GM23338 (cell line): ENCODE data around the gene NUDT15. TPM values are rescaled to one million over a fixed set of nuclear protein-coding genes. Genes with fewer than 3 reads are reported as not detected.
A peak's percentile ranks its signal among the peaks of the same experiment; 100 is the strongest.

Experiments
- ATAC-seq: fragments of 200-7000 bp; cut with Tn5 transposase; 3 replicates; pipeline ENCODE4 v1.9.1; 2020
- DNase-seq: peaks from one replicate; pipeline ENCODE4 v3.0.0-alpha.2; 2015; ENCODE audit warnings: low spot score
- H2AFZ ChIP-seq: fragments of 200-600 bp; sonication (generic); 2 replicates; pipeline ENCODE4 v1.8.0; 2016; ENCODE audit warnings: antibody characterized with exemption, mild to moderate bottlenecking, moderate library complexity
- H3F3A ChIP-seq: fragments of 200-600 bp; sonication (generic); replicated peaks from 2 replicates; pipeline ENCODE4 v1.8.0; 2017; ENCODE audit warnings: antibody characterized with exemption, mixed run types, low read depth
- H3K27ac ChIP-seq: fragments of 200-600 bp; sonication (generic); 2 replicates; pipeline ENCODE4 v1.6.1; 2016; ENCODE audit warnings: low read depth
- H3K27me3 ChIP-seq: fragments of 200-600 bp; sonication (generic); 2 replicates; pipeline ENCODE4 v1.8.0; 2016; ENCODE audit warnings: mild to moderate bottlenecking, mixed run types, moderate library complexity; ENCODE audit not compliant: insufficient read depth
- H3K36me3 ChIP-seq: fragments of 200-600 bp; sonication (generic); 2 replicates; pipeline ENCODE4 v1.8.0; 2016; ENCODE audit warnings: mild to moderate bottlenecking; ENCODE audit not compliant: insufficient read depth
- H3K4me1 ChIP-seq: fragments of 200-600 bp; sonication (generic); 2 replicates; pipeline ENCODE4 v1.8.0; 2016; ENCODE audit warnings: mild to moderate bottlenecking, moderate library complexity; ENCODE audit not compliant: insufficient read depth
- H3K4me2 ChIP-seq: fragments of 200-600 bp; sonication (generic); 2 replicates; pipeline ENCODE4 v1.7.1; 2017; ENCODE audit warnings: mixed run types
- H3K4me3 ChIP-seq: fragments of 200-600 bp; sonication (generic); 2 replicates; pipeline ENCODE4 v1.6.1; 2016; ENCODE audit warnings: mixed run types
- H3K79me2 ChIP-seq: fragments of 200-600 bp; sonication (generic); replicated peaks from 2 replicates; pipeline ENCODE4 v1.8.0; 2017; ENCODE audit warnings: mild to moderate bottlenecking; ENCODE audit not compliant: insufficient read depth
- H3K9me2 ChIP-seq: fragments of 200-600 bp; sonication (generic); 2 replicates; pipeline ENCODE4 v1.8.0; 2017; ENCODE audit not compliant: insufficient read depth
- H4K20me1 ChIP-seq: fragments of 200-600 bp; sonication (generic); replicated peaks from 2 replicates; pipeline ENCODE4 v1.8.0; 2017; ENCODE audit warnings: mild to moderate bottlenecking; ENCODE audit not compliant: insufficient read depth
- H3K27ac Mint-ChIP-seq: 2 replicates; pipeline ENCODE4 v1.8.0; 2020; ENCODE audit warnings: inconsistent platforms, mild to moderate bottlenecking, moderate library complexity, mixed read lengths
- H3K27me3 Mint-ChIP-seq: 3 replicates; pipeline ENCODE4 v1.8.0; 2022; ENCODE audit warnings: low read depth, mild to moderate bottlenecking, moderate library complexity, mixed read lengths, inconsistent platforms; ENCODE audit not compliant: insufficient read depth, poor library complexity
- H3K36me3 Mint-ChIP-seq: 3 replicates; pipeline ENCODE4 v1.8.0; 2021; ENCODE audit warnings: low read depth, mild to moderate bottlenecking, inconsistent platforms, moderate library complexity, mixed read lengths
- H3K4me1 Mint-ChIP-seq: 3 replicates; pipeline ENCODE4 v1.8.0; 2020; ENCODE audit warnings: mild to moderate bottlenecking, inconsistent platforms, mixed read lengths
- H3K4me3 Mint-ChIP-seq: 3 replicates; pipeline ENCODE4 v1.8.0; 2021; ENCODE audit warnings: moderate library complexity, mild to moderate bottlenecking, inconsistent platforms, mixed read lengths
- H3K9me3 Mint-ChIP-seq: 3 replicates; pipeline ENCODE4 v1.8.0; 2020; ENCODE audit warnings: moderate library complexity, mild to moderate bottlenecking, inconsistent platforms, mixed read lengths
- CREB1 ChIP-seq: fragments of 250-450 bp; sonication (Bioruptor Pico); IDR thresholded peaks from 2 replicates; pipeline ENCODE4 v1.5.0; 2020; ENCODE audit warnings: low read depth, mild to moderate bottlenecking, moderate library complexity
- CTCF ChIP-seq, 2 experiments: fragments of 200-600 bp in 1 of 2; sonication (generic) in 1 of 2; conservative IDR thresholded peaks; 2 replicates each; pipeline versions ENCODE4 v1.5.1 to v1.6.1; 2016 to 2017; ENCODE audit warnings: antibody characterized with exemption in 2 of 2, low read depth in 2 of 2, mild to moderate bottlenecking in 2 of 2, moderate library complexity in 1 of 2
- ETS1 ChIP-seq: IDR thresholded peaks from 2 replicates; pipeline ENCODE4 v1.6.1; 2016; ENCODE audit warnings: antibody characterized with exemption
- EZH2 ChIP-seq: fragments of 200-600 bp; sonication (generic); IDR thresholded peaks from one replicate; pipeline ENCODE4 v1.8.0; 2017; ENCODE audit warnings: antibody characterized with exemption, mild to moderate bottlenecking, low read depth; ENCODE audit not compliant: unreplicated experiment
- EZH2phosphoT487 ChIP-seq: fragments of 200-600 bp; sonication (generic); IDR thresholded peaks from one replicate; pipeline ENCODE4 v1.8.1; 2018; ENCODE audit warnings: antibody characterized with exemption; ENCODE audit not compliant: unreplicated experiment
- NANOG ChIP-seq: IDR thresholded peaks from 2 replicates; pipeline ENCODE4 v1.6.1; 2016; ENCODE audit warnings: antibody characterized with exemption, borderline replicate concordance
- POLR2AphosphoS5 ChIP-seq: IDR thresholded peaks from 2 replicates; pipeline ENCODE4 v1.6.1; 2016; ENCODE audit warnings: antibody characterized with exemption, low read depth
- STAT1 ChIP-seq: IDR thresholded peaks from one replicate; pipeline ENCODE4 v1.6.1; 2016; ENCODE audit warnings: antibody characterized with exemption; ENCODE audit not compliant: unreplicated experiment
- ZNF114 ChIP-seq: fragments of 250-450 bp; sonication (Bioruptor Pico); IDR thresholded peaks from 2 replicates; pipeline ENCODE4 v1.5.0; 2020; ENCODE audit warnings: mild to moderate bottlenecking, moderate library complexity
- ZNF331 ChIP-seq: fragments of 250-450 bp; sonication (Bioruptor Pico); IDR thresholded peaks from 2 replicates; pipeline ENCODE4 v1.5.0; 2020; ENCODE audit warnings: low read depth, mild to moderate bottlenecking, moderate library complexity
- ZNF462 ChIP-seq: fragments of 250-450 bp; sonication (Bioruptor Pico); IDR thresholded peaks from 2 replicates; pipeline ENCODE4 v1.5.0; 2020; ENCODE audit warnings: mild to moderate bottlenecking, moderate library complexity
- polyA plus RNA-seq: library from polyadenylated mRNA; unstranded; fragments of >200 nt; fragmentation: Nextera tagmentation; extraction: Ambion mirVana; gene quantifications from 2 replicates; pipeline ENCODE4 v1.2.1, GENCODE V29; 2016
- total RNA-seq: library from RNA; depleted of rRNA; stranded (reverse); fragments of >200 nt; shearing (Covaris generic); gene quantifications from 2 replicates; pipeline ENCODE4 v1.2.3, GENCODE V29; 2014

The NUDT15 gene
- total and polyA plus RNA-seq, 2 experiments from 2014 or later, result 59.3 TPM

GRCh38 chr13:48068952-48069351 is 31.4 kb downstream of the NUDT15 start:
- H3K9me3 Mint-ChIP-seq, result peaks cover 87% of the 10 kb centered on the region
- peaks cover 1% of the 10 kb centered on the region for H3K27me3 Mint-ChIP-seq
- Histone ChIP-seq H3K27ac (no peak overlapping the region), H3K36me3 (peaks cover 75% of the 10 kb centered on the region), H3K27me3 (no peaks in the 10 kb centered on the region), H3K4me1 (no peaks in the 10 kb centered on the region), H4K20me1 (no peaks in the 10 kb centered on the region), H3K9me2 (peaks cover 3% of the 10 kb centered on the region; the same call in 1 of the 2 replicates), H3K4me3 (no peak overlapping the region), H2AFZ (no peak overlapping the region), H3F3A (no peaks in the 10 kb centered on the region), H3K4me2 (no peak overlapping the region), H3K79me2 (no peaks in the 10 kb centered on the region)
- H3K27ac Mint-ChIP-seq, result no peak overlapping the region
- peak; percentile 9 for DNase-seq
- no peak for TF ChIP-seq EZH2phosphoT487
- H3K4me3 Mint-ChIP-seq, result no peak overlapping the region
- H3K36me3 Mint-ChIP-seq, result peaks cover 100% of the 10 kb centered on the region
- H3K4me1 Mint-ChIP-seq, result no peaks in the 10 kb centered on the region
- no peak for ATAC-seq

GRCh38 chr13:48069573-48069972 is 32.0 kb downstream of the NUDT15 start:
- H3K9me2 ChIP-seq, result peaks cover 3% of the 10 kb centered on the region; the same call in 1 of the 2 replicates
- peaks cover 75% of the 10 kb centered on the region for H3K36me3 ChIP-seq
- H4K20me1 ChIP-seq, result no peaks in the 10 kb centered on the region
- H3K27ac Mint-ChIP-seq, result no peak overlapping the region
- no peak overlapping the region for H3K4me2 ChIP-seq
- DNase-seq, result no peak
- no peaks in the 10 kb centered on the region for H3K27me3 ChIP-seq
- no peaks in the 10 kb centered on the region for H3F3A ChIP-seq
- no peaks in the 10 kb centered on the region for H3K79me2 ChIP-seq
- no peaks in the 10 kb centered on the region for H3K4me1 ChIP-seq
- H3K27ac ChIP-seq, result no peak overlapping the region
- no peak for ATAC-seq
- H3K4me1 Mint-ChIP-seq, result no peaks in the 10 kb centered on the region
- peaks cover 100% of the 10 kb centered on the region for H3K36me3 Mint-ChIP-seq
- H3K4me3 Mint-ChIP-seq, result no peak overlapping the region
- H2AFZ ChIP-seq, result no peak overlapping the region
- H3K4me3 ChIP-seq, result no peak overlapping the region
- H3K27me3 Mint-ChIP-seq, result peaks cover 1% of the 10 kb centered on the region
- H3K9me3 Mint-ChIP-seq, result peaks cover 93% of the 10 kb centered on the region
- TF ChIP-seq CTCF (conservative IDR thresholded peaks at IDR 0.05; ENCODE audit: low read depth in 2 of 2) (no peak), ZNF114 (no peak), NANOG (no peak), CREB1 (CRISPR knock-in tag) (no peak), EZH2 (no peak), ZNF331 (CRISPR knock-in tag) (no peak), STAT1 (no peak), EZH2phosphoT487 (no peak), POLR2AphosphoS5 (no peak), ZNF462 (CRISPR knock-in tag) (no peak), ETS1 (no peak)
